ENCODE measurements around the gene DNAJC12.
"Not testable (repeated sequence)": the region's sequence is repeated elsewhere in the genome, so short reads cannot be mapped to it uniquely, and the experiment has no call there.

DNAJC12 gene

DNA sequence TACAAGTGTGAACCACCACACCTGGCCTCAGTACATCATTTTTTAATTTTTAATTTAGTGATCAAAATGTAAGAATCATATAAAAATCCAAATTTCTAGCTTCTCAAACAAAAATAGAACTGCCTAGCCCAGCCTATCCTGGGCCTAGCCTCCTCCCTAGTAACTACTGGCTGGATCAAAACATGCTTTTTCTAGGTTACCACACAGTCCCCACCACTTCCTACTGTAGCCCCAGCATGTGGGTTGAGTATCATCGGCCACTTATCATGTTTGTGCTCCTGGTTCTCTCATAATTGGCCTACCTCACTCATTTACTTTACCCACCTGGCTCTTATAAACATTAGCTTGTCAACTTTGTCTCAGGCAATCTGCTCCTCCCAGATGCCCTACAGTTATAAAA lies 52.9 kb downstream of the DNAJC12 start:
- Histone ChIP-seq H3K4me1 (ENCODE audit: control extremely low read depth in 1 of 4, control insufficient read depth in 4 of 4, insufficient read depth in 4 of 4, low read length in 3 of 4) (peaks cover 0 to 23% (median 12%) of the 10 kb centered on the region in 4 experiments), H3K27ac (ENCODE audit: insufficient read depth in 1 of 2, low read depth in 1 of 2, low read length in 2 of 2, poor library complexity in 1 of 2, severe bottlenecking in 2 of 2) (no peak overlapping the region), H3K27me3 (replicated peaks in 2 of 5; ENCODE audit: control insufficient read depth in 4 of 5, insufficient read depth in 5 of 5, low read length in 4 of 5) (no peaks in the 10 kb centered on the region), H3K4me3 (ENCODE audit: control insufficient read depth in 1 of 7, extremely low read depth in 1 of 7, insufficient read depth in 4 of 7, low read depth in 2 of 7, low read length in 6 of 7) (no peak overlapping the region), H3K36me3 (ENCODE audit: control insufficient read depth in 4 of 4, insufficient read depth in 4 of 4, low read length in 3 of 4) (no peaks in the 10 kb centered on the region), H3K9me3 (ENCODE audit: control extremely low read depth in 1 of 5, control insufficient read depth in 4 of 5, insufficient read depth in 2 of 5, low read depth in 1 of 5, low read length in 4 of 5) (no peaks in the 10 kb centered on the region)
- peak; percentile 19 to 82 (median 76) for DNase-seq
- WGBS (ENCODE audit: insufficient coverage) = 10% methylated on average over 1 of the region's 1 CpG
- ChIA-PET CTCF (interaction anchor here (0.9 to 1.4 kb wide), 4 partner anchors 9 to 1112 kb away, joined by 3 to 4 read pairs (median 4); no protein-coding TSS in a partner anchor), POLR2A (no interaction called here)

DNA sequence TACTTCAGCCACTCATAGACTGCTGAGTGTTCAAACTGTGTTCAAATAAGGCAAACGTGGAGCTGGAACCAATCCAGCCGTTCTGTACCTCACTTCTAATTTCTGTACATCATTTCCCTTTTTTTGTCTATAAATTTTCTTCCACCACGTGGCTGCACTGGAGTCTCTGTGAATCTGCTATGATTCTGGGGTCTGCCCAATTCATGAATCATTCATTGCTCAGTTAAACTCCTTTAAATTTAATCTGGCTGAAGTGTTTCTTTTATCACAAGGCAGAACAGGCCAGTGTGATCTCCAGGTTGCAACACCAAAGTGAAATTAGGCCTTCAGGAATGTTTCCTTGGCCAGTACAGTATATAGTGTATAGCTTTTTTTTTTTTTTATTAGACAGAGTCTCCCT lies 53.5 kb downstream of the DNAJC12 start:
- WGBS (ENCODE audit: insufficient coverage) = 0% methylated on average over 3 of the region's 3 CpGs
- peak in 2 of 3 donors; percentile 33 to 50 for DNase-seq
- Histone ChIP-seq H3K27ac (ENCODE audit: insufficient read depth in 1 of 2, low read depth in 1 of 2, low read length in 2 of 2, poor library complexity in 1 of 2, severe bottlenecking in 2 of 2) (no peak overlapping the region), H3K27me3 (replicated peaks in 2 of 5; ENCODE audit: control insufficient read depth in 4 of 5, insufficient read depth in 5 of 5, low read length in 4 of 5) (no peaks in the 10 kb centered on the region), H3K9me3 (ENCODE audit: control extremely low read depth in 1 of 5, control insufficient read depth in 4 of 5, insufficient read depth in 2 of 5, low read depth in 1 of 5, low read length in 4 of 5) (no peaks in the 10 kb centered on the region), H3K4me3 (ENCODE audit: control insufficient read depth in 1 of 7, extremely low read depth in 1 of 7, insufficient read depth in 4 of 7, low read depth in 2 of 7, low read length in 6 of 7) (no peak overlapping the region), H3K36me3 (ENCODE audit: control insufficient read depth in 4 of 4, insufficient read depth in 4 of 4, low read length in 3 of 4) (no peaks in the 10 kb centered on the region), H3K4me1 (ENCODE audit: control extremely low read depth in 1 of 4, control insufficient read depth in 4 of 4, insufficient read depth in 4 of 4, low read length in 3 of 4) (peaks cover 0 to 23% (median 13%) of the 10 kb centered on the region in 4 experiments)
- CTCF ChIA-PET = interaction anchor here (1.0 to 1.4 kb wide), 3 partner anchors 9 to 118 kb away, joined by 3 to 5 read pairs (median 4); no protein-coding TSS in a partner anchor
- POLR2A ChIA-PET = no interaction called here

DNA sequence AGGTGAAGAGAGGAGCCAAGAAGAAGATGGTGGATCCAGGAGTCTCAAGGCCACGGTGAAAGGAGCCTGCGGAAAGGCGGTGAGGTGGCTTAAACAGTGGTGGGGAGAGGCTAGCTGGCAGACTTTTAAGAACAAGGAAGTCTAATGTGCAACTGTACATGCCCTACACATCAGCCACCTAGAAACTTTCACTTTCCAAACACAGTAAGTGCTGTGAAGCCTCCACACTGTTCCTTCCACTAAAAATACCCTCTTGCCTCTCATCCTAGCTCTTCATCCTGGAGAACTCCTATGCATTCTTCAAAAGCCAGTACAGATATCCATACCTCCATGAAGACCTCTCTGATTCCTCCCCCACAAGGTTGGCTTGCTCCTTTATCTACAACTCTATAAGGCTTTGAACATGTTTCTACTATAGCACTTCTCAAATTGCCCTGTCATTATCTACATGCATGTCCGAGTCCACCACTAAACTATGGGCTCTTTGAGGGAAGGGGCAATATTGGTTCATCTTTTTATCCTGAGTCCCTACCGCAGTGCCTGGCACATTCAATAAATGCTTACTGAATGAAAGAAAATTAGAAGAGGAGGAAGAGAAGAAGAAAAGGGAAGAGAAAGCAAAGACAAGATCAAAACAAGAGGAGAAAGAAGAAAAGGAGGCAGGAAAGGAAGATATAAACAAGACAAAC lies 54.2 kb downstream of the DNAJC12 start:
- H3K9me3 ChIP-seq (ENCODE audit: control extremely low read depth in 1 of 5, control insufficient read depth in 4 of 5, insufficient read depth in 2 of 5, low read depth in 1 of 5, low read length in 4 of 5) = no peaks in the 10 kb centered on the region
- CTCF ChIA-PET = interaction anchor here (1.1 to 1.4 kb wide), 3 partner anchors 8 to 117 kb away, joined by 4 to 5 read pairs (median 4); no protein-coding TSS in a partner anchor
- POLR2A ChIA-PET = no interaction called here
- H3K27ac ChIP-seq (ENCODE audit: insufficient read depth in 1 of 2, low read depth in 1 of 2, low read length in 2 of 2, poor library complexity in 1 of 2, severe bottlenecking in 2 of 2) = no peak overlapping the region
- peaks cover 0 to 23% (median 13%) of the 10 kb centered on the region in 4 experiments for H3K4me1 ChIP-seq (ENCODE audit: control extremely low read depth in 1 of 4, control insufficient read depth in 4 of 4, insufficient read depth in 4 of 4, low read length in 3 of 4)
- no peaks in the 10 kb centered on the region for H3K36me3 ChIP-seq (ENCODE audit: control insufficient read depth in 4 of 4, insufficient read depth in 4 of 4, low read length in 3 of 4)
- WGBS (ENCODE audit: insufficient coverage) = 100% methylated on average over 1 of the region's 5 CpGs
- DNase-seq = no peak
- no peaks in the 10 kb centered on the region for H3K27me3 ChIP-seq (replicated peaks in 2 of 5; ENCODE audit: control insufficient read depth in 4 of 5, insufficient read depth in 5 of 5, low read length in 4 of 5)
- H3K4me3 ChIP-seq (ENCODE audit: control insufficient read depth in 1 of 7, extremely low read depth in 1 of 7, insufficient read depth in 4 of 7, low read depth in 2 of 7, low read length in 6 of 7) = no peak overlapping the region

DNA sequence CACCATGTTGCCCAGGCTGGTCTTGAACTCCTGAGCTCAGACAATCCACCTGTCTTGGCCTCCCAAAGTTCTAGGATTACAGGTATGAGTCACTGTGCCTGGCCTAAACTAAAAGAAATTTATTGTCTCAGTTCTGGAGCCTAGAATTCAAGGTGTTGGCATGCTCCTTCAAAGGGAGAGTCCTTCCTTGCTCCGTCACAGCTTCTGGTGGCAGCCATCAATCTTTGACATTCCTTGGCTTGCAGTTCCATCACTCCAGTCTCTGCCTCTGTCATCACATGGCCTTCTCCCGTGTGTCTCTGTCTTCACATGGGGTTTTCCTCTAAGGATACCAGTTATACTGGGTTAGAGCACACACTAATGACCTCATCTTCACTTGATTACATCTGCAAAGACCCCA lies 55.5 kb downstream of the DNAJC12 start:
- DNase-seq = no peak
- H3K9me3 ChIP-seq (ENCODE audit: control extremely low read depth in 1 of 5, control insufficient read depth in 4 of 5, insufficient read depth in 2 of 5, low read depth in 1 of 5, low read length in 4 of 5) = no peaks in the 10 kb centered on the region
- H3K4me3 ChIP-seq (ENCODE audit: control insufficient read depth in 1 of 7, extremely low read depth in 1 of 7, insufficient read depth in 4 of 7, low read depth in 2 of 7, low read length in 6 of 7) = no peak overlapping the region
- ChIA-PET POLR2A (no interaction called here), CTCF (interaction anchor here (0.6 to 7.0 kb wide), 3 partner anchors 67 to 112 kb away, joined by 3 to 124 read pairs (median 3); partner anchors contain the start of gene CTNNA3)
- H3K27me3 ChIP-seq (replicated peaks in 2 of 5; ENCODE audit: control insufficient read depth in 4 of 5, insufficient read depth in 5 of 5, low read length in 4 of 5) = no peaks in the 10 kb centered on the region
- no peak overlapping the region for H3K27ac ChIP-seq (ENCODE audit: insufficient read depth in 1 of 2, low read depth in 1 of 2, low read length in 2 of 2, poor library complexity in 1 of 2, severe bottlenecking in 2 of 2)
- no peaks in the 10 kb centered on the region for H3K36me3 ChIP-seq (ENCODE audit: control insufficient read depth in 4 of 4, insufficient read depth in 4 of 4, low read length in 3 of 4)
- H3K4me1 ChIP-seq (ENCODE audit: control extremely low read depth in 1 of 4, control insufficient read depth in 4 of 4, insufficient read depth in 4 of 4, low read length in 3 of 4) = peaks cover 0 to 19% (median 13%) of the 10 kb centered on the region in 4 experiments
- WGBS (ENCODE audit: insufficient coverage) = 83% methylated on average over 2 of the region's 2 CpGs

DNA sequence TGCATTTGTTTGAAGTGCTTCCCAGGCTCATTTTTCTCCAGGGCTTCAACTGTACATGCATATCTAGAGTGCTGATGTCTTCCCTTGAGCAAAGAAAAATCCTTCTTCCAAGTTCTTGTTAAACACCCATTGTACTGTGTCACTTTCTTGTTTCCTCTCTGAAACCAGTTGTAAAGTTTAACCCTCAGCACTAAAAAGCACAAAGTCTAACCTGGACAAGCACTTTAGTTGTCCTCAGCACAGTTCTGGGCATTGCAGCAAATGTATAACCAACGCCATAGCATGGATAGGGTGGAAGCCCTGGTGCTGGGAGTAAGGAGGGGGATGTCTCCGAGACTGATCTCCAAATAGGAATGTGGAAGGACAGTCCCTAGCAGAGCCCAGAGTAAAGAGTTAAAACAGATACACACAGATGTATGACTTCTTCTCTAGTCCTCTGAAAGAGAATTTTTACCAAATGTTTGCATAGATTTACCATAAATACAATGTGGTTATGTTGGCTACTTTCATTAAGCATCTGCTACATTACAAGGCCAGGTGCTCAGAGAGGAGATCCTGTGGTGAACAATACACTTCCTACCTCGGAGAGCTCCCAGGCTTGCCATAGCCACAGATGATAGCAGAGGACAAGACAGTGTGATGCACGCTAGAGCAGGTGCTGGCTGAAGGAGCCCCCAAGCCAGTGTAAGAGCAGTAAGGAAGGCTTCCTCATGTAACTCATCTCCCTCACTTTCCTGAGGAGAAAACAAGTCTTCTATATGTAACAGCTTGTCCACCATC lies 57.0 kb downstream of the DNAJC12 start:
- no peak overlapping the region for H3K4me3 ChIP-seq (ENCODE audit: control insufficient read depth in 1 of 7, extremely low read depth in 1 of 7, insufficient read depth in 4 of 7, low read depth in 2 of 7, low read length in 6 of 7)
- ChIA-PET POLR2A (no interaction called here), CTCF (interaction anchor here (1.1 to 7.0 kb wide), 11 partner anchors 7 to 377 kb away, joined by 3 to 124 read pairs (median 7); partner anchors contain the start of gene CTNNA3)
- peaks cover 0 to 19% (median 13%) of the 10 kb centered on the region in 4 experiments for H3K4me1 ChIP-seq (ENCODE audit: control extremely low read depth in 1 of 4, control insufficient read depth in 4 of 4, insufficient read depth in 4 of 4, low read length in 3 of 4)
- H3K36me3 ChIP-seq (ENCODE audit: control insufficient read depth in 4 of 4, insufficient read depth in 4 of 4, low read length in 3 of 4) = no peaks in the 10 kb centered on the region
- no peaks in the 10 kb centered on the region for H3K9me3 ChIP-seq (ENCODE audit: control extremely low read depth in 1 of 5, control insufficient read depth in 4 of 5, insufficient read depth in 2 of 5, low read depth in 1 of 5, low read length in 4 of 5)
- DNase-seq = no peak
- WGBS (ENCODE audit: insufficient coverage) = 42% methylated on average over 2 of the region's 4 CpGs
- no peak overlapping the region for H3K27ac ChIP-seq (ENCODE audit: insufficient read depth in 1 of 2, low read depth in 1 of 2, low read length in 2 of 2, poor library complexity in 1 of 2, severe bottlenecking in 2 of 2)
- H3K27me3 ChIP-seq (replicated peaks in 2 of 5; ENCODE audit: control insufficient read depth in 4 of 5, insufficient read depth in 5 of 5, low read length in 4 of 5) = no peaks in the 10 kb centered on the region

DNA sequence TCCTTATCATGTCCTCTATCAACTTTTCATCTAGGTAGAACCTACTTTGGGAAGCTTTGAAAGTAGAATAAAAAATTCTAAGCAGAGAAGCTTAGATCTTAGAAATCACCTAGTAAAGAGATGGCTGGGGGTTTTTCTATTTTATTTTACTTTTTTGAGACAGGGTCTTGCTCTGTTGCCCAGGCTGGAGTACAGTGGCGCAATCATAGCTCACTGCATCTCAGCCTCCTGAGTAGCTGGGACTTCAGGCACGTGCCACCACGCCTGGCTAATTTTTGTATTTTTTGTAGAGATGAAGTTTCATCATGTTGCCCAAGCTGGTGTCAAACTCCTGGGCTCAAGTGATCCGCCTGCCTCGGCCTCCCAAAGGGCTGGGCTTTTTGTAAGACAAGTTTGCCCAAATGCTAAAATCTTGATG lies 57.8 kb downstream of the DNAJC12 start:
- CTCF ChIA-PET = interaction anchor here (0.7 to 7.0 kb wide), 18 partner anchors 8 to 471 kb away, joined by 3 to 124 read pairs (median 4); partner anchors contain the start of gene CTNNA3
- WGBS (ENCODE audit: insufficient coverage) = 65% methylated on average over 3 of the region's 5 CpGs
- POLR2A ChIA-PET = not testable (repeated sequence)

More for the DNA sequence above, 57.8 kb downstream of the DNAJC12 start:
- not testable (repeated sequence) for H3K27me3 ChIP-seq (replicated peaks in 2 of 5; ENCODE audit: control insufficient read depth in 4 of 5, insufficient read depth in 5 of 5, low read length in 4 of 5); DNase-seq; H3K36me3 ChIP-seq (ENCODE audit: control insufficient read depth in 4 of 4, insufficient read depth in 4 of 4, low read length in 3 of 4); H3K4me3 ChIP-seq (ENCODE audit: control insufficient read depth in 1 of 7, extremely low read depth in 1 of 7, insufficient read depth in 4 of 7, low read depth in 2 of 7, low read length in 6 of 7); H3K27ac ChIP-seq (ENCODE audit: insufficient read depth in 1 of 2, low read depth in 1 of 2, low read length in 2 of 2, poor library complexity in 1 of 2, severe bottlenecking in 2 of 2); H3K9me3 ChIP-seq (ENCODE audit: control extremely low read depth in 1 of 5, control insufficient read depth in 4 of 5, insufficient read depth in 2 of 5, low read depth in 1 of 5, low read length in 4 of 5)
- H3K4me1 ChIP-seq (ENCODE audit: control extremely low read depth in 1 of 4, control insufficient read depth in 4 of 4, insufficient read depth in 4 of 4, low read length in 3 of 4) = peaks cover 0 to 18% (median 12%) of the 10 kb centered on the region in 4 experiments

Measured in common myeloid progenitor, CD34-positive (primary cell).